ENCODE results near the gene CENPP.
"Not testable (repeated sequence)": the region's sequence is repeated elsewhere in the genome, so short reads cannot be mapped to it uniquely, and the experiment has no call there.

CENPP gene

DNA sequence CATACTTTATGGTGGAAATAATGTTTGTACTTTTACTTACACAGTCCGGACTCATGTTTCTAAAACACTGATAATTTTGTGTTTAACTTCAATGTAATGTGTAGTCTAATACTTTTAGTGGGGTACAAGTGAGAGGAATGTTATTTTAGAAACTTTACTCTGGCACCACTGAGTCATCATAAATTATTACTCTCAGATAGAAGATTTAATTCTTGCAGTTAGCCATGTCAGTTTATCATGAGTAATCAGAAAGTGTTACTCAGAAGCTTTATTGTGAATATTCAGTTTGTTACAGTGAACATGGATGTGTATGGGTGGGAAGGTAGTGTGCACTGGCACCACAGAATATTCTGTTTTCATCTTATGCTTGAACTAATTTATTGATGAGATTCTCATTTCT lies 58.6 kb downstream of the CENPP start:
- no peak for DNase-seq

DNA sequence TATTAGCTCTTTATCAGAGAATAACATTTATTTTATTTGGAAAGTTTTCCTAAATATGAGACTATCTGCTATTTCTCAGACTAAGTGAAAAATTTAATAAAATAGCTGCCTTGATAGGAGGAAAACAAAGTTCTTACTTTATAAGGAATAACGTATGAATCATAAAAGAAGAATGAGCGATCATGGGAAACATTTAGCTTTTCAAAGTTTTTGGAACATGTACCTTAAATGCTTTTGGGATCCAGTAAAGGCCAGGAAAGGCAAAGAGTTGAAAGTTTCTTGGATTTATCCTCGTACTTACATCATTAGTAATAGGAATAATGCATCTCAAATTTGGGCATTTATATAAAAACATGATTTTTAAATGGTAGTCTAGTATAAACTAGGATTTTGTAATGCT lies 59.2 kb downstream of the CENPP start:
- no peak for DNase-seq

DNA sequence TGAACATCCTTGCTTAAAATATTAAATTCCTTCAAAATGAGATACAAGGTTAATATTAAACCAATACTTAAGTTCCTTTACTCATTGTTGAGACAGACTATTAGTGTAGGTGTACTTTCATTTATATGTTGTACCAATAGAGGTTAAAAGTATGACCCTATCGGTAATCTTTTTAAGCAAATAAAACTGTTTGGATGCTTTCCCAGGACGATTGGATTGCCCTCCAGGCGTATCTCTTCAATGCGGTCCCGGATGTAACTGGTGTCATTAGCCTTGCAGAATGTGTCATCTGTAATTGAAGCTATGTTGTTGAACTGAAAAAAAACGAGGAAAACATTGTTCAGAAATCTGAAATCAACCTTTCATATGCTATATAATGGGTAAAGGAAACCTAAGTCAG lies 59.7 kb downstream of the CENPP start:
- no peak for DNase-seq

DNA sequence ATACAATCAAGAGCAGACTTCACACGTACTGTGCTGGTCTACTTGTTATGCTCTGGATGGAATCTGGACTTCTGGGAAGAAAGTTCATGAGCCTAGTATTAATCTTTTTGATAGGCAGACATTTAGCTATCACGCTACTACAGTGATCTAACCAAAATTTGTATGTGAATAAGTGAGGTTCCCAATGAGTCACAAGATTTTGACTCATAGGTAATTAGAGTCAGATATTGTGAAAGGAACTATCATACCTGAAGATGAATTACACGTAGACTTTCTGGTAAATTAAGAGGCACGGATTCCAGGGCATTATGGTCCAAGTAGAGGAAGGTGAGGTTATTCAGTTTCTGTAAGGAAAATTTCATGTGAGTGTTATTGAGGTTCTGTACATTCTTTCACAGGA lies 60.2 kb downstream of the CENPP start:
- DNase-seq: no peak

DNA sequence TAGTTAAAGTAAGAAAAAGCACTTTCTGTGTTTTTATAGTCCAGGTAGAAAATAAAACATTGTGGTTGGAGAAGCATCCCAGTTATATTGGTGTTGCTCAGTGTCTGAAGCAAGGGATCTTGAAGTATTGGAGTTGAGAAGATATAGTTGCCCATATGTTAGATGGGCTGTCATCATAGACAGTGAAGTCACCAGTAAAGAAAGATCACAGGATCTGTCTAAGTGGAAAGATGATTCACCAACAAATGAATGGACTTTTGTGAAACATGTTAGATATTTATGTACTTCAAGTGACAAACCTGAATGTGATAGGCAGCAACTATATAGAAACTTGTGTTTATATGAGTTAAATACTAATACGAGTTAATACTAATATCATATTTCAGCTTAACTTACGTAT lies 66.9 kb downstream of the CENPP start:
- no peak for DNase-seq

DNA sequence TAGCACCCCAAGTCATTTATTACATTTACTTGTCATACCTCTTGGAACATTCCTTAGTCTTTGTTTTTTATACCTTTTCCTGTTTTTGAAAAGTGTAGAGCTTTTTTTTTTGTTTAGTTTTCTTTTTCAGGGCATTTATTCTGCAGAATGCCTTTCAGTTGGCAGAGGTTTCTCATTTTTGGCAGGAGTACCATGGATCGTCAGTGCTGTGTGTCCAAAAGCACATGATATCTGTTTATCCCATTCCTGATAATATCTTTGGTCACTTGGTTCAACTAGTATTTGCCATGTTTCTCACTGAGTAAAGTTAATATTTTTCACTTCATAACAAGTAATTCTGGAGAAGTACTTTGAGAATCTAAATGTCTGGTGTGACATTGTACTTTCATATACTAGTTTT lies 67.9 kb downstream of the CENPP start:
- no peak for DNase-seq

DNA sequence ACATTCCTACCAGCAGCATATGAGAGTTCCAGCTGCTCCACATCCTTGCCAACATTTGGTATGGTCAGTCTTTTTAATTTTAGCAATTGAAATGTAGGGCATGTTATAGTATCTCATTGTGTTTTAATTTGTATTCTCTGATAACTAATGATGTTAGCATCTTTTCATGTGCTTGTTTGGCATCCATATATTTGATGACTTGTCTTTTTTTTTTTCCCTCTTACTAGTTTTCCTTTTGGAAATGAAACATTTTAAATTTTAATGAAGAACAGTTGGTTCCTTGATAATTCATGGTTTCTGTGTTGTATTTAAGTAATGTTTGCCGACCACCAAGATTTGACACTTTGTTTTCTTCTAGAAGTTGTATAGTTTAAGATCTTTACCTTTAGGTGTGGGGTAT lies 69.9 kb downstream of the CENPP start:
- no peak for DNase-seq

DNA sequence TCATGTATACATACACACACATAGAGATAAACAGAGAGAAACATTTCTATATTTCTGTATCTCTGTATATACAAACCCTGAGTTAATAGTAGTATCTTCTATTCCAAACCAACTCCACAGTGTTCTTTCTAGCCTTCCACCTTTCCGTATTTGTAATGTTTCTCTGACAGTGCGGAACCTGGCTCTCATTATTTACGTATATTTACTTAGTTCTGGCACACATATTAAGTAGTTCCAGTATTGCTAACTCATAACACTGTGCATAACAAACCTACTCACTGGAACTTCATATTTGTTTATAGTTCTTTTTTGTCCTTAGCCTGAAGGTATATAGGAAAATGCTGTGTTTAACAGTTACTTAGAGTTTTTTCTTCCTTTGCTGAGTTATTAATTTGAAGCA lies 72.1 kb downstream of the CENPP start:
- no peak for DNase-seq

DNA sequence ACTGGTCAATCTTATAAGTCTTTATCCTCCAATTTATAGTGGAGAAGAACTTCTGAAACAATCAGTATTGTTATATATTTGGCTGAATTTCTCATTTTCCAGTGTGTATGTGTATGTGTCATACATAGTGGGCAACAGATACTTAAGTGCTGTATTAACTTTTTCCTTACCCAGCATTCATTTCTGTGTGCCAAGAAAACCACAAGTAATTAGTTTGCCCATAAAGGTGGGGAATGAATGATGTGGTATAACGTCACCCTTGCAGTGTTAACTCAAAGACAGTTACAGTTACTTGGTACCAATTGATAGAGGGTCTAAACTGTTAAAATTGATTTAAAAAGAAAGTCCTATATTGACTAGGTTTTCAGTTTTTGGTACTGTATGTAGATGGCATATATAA lies 76.6 kb downstream of the CENPP start:
- no peak for DNase-seq

DNA sequence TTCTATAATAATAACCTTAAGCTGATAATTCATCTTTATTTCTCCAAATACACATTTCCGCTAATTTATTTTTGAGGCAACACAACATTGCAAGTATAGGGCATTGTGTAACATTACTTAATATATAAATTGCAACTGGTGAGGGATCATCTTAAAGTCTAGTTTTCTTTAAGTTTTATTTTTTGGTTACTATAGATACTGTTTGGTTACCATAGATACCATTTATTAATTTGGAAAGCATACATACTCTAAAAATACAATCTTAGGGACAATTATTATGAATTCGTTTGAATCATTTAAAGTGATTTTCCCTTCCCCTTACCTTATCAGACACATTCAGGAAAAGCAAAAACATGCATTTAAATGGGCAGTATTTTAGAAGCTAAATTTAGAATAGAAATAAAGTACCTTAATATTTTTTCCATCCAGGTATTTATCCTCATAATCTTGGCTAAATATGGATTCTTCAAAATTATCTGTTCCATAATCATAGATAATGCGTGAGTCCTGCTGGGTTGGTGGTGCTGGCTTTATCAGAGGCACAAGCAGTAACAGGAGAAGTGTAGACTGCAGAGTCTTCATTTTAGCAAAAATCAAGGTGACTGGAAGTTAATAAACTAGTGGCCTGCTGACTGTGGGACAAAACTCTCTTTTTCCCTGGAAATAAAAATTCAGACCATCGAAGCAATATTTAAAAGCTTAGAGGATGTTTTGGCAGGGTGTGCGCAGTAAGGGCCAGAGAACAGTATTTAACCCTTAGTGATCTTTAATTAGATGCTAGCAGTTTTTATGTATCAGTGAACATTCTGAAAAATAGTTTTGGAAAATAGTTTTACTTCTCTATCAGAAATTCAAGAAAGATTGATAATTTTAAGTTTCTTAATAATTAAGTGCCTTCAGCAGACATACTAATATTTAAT lies 77.3 kb downstream of the CENPP start:
- DNase-seq: no peak

DNA sequence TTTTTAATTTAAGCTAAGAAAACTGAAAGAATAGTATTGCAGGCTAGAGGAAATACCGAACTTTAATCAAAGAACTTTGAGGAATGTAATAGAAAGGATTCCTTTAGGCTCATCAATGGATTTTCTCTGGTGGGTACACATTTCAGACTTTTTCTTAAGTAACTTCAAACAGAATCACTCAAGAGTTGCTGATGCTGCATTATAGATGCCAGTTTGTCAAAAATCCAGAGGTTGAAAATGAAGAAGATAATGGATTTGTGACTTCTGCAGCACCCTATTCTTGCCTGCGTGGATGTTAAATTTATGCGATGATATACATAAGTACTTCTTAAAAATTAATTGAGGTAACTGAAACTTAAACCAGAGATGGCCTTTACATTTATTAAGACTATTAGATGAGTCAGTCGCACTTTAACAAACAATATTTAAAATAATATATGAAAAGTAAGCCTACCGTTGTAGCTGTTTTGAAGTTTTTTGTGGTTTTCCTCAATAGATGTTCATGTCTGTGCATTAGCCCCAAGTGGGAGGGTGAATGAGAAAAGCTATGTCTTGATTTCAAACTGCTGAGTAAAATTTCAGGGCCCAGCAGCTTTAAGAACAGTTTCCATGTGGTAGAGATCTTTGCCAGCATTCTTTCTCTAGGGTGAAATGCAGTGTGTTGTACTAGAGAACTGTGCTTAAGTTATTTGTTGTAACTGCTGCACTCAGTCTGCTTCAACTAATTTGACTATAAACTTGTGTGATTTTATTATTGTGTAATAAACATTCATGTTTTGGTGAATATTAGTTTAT lies 78.5 kb downstream of the CENPP start, which contains the start of gene OGN:
TSS of gene OGN (minus strand) at position 537 of the 795 bp plus-strand sequence. CDS start 1,171 bp downstream, outside the sequence.
- DNase-seq: no peak

DNA sequence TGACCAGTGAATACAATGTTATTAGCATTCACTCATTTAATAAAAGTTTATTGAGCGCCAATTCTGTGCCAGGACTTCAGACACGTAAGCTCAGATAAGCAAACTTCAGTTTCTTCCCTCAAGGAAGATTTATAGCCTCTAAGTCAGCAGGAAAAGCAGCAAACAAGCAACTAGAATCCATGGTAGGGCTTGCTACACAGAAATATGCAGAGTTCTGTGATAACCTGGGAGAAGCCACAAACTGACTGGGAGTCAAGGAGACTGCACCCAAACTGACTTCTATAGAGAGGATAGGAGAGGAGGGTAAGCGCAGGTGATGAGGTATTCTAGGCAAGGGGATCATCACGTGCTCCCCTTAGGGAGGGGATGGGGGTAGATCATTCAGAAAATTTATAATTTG lies 80.1 kb downstream of the CENPP start:
- no peak for DNase-seq

DNA sequence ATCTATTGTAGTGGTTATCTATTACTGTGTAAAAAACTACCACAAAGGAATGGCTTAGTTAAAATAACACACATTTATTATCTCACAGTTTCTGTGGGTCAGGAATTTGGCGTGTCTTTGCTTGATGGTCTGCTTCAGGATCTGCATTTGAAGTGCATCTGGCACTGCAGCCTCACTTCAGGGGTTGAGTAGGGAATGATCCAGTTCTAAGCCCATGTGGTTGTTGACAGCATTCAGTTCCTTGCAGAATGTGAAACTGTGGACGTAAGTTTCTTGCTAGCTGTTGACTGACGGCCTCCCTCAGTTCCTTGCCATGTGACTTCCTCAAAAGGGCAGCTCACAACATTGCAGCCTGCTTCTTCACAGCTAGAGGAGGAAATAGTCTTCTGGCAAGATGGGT lies 80.7 kb downstream of the CENPP start:
- no peak for DNase-seq

DNA sequence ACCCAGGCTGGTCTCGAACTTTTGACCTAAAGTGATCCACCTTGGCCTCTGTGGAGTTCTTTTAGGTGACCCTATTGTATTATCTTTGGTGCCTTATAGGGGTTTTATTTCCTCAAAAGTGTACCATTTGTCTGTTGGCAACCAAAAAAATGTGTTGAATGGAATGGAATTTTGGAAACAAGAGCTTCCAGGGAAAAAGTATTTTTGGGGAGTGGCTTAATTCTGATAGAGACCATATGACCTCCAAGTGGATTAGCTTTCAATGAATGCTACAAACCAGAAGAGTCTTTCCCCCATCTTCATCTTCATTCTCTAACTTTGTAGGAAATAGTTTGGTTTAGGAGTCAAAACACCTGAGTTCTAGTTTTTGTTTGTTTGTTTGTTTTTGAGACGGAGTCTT lies 82.1 kb downstream of the CENPP start:
- no peak for DNase-seq

DNA sequence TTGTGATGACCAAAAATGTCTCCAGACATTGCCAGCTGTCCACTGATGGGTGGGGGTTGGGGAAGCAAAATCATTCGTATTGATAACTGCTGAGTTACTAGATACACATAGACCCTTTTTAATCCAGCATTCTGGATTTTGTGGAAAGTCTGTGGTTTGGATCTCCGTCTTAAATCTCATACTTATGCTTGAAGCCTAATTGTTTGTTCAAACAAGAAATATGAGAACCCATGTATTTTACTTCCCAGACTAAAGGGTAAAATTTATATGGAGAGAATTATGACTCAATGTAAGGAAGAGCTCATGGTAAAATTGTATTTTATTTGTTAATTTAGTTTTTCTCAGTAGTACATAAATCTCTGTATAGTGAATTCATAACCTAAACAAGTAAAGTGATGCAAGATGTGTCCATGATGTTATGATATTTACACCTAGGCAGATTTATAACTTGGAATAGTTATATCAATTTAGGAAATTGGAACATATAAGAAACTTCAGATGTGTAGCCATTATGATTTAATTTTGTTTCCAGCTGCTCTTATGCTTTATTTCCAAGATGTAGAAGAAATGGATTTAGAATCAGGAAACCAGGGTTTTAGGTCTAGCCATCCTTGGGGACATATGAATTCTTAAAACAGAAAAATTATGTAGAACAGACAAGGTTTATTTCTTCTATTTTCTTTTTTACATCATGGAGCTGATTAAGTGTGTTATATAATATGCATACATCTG lies 83.2 kb downstream of the CENPP start:
- no peak for DNase-seq

DNA sequence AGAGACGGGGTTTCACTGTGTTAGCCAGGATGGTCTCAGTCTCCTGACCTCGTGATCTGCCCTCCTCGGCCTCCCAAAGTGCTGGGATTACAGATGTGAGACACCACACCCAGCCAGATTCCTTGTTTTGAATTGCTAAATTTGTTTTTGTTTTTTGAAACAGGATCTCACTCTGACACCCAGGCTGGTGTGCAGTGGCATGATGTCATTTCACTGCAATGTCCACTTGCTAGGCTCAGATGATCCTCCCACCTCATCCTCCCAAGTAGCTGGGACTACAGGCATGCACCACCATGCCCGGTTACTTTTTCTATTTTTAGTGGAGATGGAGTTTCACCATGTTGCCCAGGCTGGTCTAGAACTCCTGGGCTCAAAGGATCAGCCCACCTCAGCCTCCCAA lies 85.4 kb downstream of the CENPP start:
- DNase-seq: not testable (repeated sequence)

DNA sequence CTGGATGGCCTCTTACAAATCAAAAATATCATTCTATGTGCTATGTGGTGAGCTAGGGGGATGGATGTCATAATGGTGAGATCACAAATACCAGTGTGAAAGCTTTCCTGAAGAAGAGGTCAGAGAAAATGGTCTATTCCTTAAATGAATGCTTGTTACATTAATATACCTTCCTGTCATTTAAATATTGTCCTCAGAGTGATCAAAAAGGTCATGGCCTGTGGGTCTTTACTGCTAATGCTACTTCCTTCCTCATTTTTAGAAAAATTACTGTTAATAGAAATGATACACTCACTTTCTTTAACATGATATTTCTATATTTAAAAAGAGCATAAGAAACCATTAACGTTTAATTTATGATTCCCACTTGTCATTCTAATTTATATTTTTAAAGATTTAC lies 88.8 kb downstream of the CENPP start:
- DNase-seq: no peak

DNA sequence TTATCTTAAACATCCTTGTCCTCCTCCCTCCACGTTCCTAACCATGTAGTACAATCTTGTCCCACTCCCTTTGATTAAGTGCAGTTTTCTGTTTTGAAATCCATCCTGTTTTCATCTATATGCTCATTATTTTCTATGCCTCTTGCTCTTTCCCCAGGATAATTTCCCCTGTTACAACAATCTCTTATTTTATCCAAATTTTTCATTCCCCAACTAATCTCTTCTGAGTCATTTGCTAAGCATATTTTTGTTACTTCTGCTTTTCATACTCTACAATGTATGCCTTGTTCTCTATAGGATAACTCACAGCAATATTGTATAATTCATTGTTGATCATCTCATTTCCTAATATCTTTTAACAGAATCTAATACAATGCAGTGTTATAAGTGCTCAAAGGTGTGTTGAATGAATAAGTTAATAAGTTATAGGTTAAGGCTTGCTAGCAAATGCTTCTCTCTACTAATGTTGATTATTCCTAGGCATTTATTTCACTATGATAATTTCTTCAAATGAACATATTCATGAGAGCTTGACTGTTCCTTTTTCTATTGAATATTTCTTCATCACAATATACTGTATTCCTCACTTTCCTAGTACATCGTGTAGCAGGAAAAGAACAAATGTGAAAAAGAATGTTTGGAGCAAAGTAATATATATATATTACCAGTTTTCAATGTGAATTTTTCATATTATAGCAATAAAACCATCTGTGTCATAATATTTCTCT lies 97.0 kb downstream of the CENPP start:
- no peak for DNase-seq

DNA sequence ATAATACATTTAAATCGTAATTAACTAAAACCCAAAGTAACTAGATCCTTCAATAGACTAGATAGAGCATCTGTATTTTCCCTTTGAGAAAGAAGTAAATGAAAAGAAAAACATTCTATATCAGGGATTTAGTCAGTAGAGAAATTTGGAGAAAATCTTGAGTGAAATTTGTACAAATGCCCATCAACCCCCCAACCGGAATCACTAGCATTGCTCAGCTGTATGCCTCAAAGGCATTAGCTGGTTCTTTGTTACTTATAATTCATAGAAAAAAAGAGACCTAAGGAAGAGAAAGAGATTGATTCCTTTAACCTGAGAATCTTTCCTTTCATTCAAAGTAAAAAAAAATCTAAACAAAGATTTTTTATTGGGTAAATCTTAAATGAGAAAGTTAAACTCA lies 97.9 kb downstream of the CENPP start:
- DNase-seq: no peak

DNA sequence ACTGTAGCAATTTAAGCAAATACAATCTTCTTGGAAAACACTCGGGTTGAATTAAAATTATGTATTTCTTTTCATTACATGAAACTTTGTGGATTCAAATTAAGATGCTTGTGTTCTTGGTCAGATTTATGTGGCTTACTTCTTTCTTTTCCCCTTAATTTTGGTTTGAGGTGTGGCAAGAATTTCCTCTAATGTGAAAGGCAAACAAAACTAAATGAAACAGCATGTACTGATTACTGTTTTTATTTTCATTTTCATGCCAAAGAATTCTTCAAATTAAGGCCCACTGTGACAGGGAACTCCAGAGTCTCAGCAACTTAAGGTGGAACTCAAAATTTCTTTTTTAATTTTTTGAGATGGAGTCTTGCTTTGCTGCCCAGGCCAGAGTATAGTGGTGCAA lies 98.6 kb downstream of the CENPP start, which contains the start of gene OMD:
TSS of gene OMD (minus strand) at position 132 of the 400 bp plus-strand sequence. CDS start 6,913 bp downstream, outside the sequence.
- no peak for DNase-seq

DNA sequence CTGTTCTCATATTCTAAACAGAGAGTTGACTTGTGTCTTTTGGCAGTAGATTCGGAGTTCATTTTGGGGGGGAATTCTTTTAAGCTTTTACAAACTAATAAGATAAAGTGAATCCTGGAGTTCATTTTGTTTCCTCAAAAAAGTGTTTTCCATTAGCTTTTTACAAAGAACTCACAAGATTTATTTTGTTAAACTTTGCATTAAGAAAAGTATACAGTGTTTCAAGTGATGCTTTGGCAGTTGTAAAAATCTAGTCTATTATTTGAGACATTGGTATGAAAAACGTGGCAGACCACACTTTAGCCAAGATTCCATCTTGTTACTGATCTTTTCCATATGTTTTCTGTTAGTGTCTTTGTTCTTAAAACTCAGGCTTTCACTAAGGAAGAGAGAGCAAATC lies 99.7 kb downstream of the CENPP start:
- DNase-seq: no peak

DNA sequence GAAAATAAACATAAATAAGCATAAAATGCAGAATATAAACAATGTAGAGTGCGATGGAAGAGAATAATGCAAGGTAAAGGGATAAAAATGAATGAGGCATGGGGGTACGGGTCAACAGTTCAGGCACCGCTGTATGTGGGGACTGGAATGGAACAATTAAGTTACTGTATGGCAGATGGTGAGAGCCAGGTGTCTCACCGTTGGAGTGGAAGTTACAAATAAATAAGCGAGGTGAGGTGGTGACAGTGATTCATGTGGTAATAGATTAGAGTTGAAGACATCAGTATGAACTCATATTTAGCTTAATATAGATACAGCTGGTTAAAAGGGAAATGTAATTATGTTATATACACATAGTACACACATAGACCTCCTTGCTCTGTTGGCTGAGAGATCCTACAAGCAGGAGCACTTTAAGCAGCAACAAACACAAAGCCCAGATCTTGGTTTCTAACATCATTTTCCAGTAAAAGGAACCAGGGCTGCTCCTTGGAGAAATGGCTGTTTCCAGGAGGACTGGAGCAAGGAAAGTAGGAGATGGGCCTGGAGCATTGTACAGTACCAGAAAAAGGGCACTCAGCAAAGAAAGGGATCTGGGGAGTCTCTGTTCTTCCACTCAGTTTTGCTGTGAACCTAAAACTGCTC lies 100.9 kb downstream of the CENPP start:
- peak; percentile 85 for DNase-seq
